ENCODE data around the gene RAC3.

GRCh38 chr17:81996232-81996756 lies 35.2 kb upstream of the RAC3 start:
- TF ChIP-seq CTCF (IDR thresholded peaks at IDR 0.05) (no peak), POLR2AphosphoS5 (IDR thresholded peaks at IDR 0.05) (no peak)
